ENCODE data around the gene ZACN.

The ZACN gene

DNA sequence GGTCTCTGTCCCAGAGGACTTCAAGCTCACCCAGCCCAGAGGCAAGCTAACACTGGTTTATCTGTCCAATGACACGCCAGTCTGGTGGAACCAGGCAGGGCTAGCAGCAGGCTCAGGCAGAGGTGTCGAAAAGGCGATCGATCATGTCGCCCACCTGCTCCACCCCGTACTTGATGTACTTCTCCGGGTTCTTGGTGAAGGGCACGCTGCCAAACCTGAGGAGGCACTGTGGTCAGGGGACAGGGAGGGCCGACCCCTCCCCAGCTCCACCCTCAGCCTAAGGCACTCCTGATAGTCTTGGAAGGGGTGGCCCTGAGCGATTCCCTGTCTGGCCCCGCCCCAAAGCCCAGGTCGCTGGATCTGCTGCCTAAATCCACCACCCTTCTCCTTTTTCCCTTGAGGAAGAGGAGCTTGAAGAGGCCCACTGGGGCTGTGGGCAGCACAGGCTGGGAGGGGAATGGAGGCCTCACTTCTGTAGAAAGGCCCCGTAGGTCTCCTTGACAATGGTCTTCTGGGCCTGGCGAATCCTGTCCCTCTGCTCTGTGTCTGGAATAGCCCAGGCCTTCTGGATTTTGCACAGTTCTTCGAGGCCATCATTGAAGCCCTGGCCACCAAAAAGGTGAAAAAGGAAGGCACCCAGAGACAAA is 4.7 kb downstream of the ZACN start:
- no peak for DNase-seq

DNA sequence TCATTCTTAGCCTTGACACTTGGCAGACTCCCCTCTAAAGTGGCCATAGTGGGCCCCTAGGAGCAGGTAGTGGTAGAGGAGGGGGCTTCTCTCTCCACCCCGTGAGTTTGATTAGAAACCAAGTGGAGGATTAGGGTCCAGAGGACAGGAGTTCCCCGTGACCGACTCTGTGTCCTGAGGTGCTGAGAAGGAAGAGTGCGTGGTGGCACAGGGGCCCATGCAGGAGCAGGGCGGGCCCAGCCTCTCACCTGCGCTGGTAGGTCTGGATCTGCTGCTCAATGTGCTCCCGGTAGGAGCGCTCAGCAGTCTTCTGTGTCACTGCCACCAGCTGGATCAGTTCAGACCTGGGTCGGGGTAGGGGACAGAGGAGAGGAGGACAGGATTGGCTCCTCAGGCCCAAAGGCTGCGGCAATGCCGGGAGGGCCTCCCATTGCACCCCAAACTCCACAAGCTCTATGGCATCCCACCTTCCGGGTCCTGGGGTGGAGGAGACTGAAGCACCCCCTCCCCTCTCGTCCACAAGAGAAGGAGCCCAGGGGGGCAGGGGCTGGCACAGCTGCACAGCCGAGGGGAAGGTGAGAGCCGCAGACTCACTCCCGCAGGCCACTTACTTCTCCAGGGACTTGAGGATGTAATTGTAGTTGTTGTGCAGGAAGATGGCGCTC is 6.2 kb downstream of the ZACN start:
- no peak for DNase-seq

DNA sequence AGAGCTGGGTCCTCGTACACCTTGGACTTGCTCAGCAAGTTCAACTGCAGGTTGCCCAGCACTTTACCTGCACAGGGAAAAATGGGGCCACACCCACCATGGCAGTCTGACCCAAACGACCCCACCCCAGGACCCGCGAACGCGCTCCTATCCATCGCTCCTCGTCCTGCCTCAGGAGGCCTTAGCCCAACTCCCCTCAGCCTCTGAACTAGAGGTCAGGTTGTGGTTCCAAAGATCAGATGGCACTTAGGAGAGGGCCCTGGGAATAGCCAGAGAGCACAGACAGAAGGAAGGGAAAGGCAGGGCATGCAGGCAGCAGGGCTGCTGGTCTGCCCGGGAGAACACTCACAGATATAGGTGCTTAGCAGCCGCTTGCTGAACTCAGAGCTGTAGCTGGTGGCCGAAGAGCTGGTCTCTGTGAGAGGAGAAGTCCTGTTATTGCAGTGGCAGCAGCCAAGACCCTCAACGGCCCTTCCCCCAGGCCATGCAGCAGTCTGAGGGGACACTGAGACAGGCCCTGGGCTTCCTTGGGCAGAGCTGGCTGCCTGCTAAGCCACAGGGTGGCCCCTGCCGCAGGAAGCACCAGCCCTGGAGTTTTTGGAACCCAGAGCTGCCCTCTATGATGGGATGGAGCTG is 6.9 kb downstream of the ZACN start:
- no peak for DNase-seq

DNA sequence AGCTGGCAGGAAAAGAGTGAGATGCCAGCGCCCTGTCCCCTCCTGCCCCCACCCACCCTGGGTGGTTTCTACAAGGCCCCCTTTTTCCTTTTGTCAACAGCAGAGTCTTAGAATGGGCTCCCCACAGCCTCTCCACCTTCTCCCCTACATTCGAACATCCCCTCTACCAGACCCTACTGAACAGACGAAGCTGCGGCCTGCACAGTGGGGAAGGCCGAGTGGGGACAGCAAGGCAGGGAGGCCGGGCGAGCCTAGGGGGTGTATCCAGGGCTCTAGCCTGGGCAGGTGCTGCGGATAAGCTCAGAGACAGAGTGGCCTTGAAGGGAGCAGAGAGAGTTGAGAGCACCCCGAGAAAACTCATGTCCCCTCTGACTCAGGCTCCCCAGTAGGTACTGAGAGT is 7.4 kb downstream of the ZACN start:
- no peak for DNase-seq

DNA sequence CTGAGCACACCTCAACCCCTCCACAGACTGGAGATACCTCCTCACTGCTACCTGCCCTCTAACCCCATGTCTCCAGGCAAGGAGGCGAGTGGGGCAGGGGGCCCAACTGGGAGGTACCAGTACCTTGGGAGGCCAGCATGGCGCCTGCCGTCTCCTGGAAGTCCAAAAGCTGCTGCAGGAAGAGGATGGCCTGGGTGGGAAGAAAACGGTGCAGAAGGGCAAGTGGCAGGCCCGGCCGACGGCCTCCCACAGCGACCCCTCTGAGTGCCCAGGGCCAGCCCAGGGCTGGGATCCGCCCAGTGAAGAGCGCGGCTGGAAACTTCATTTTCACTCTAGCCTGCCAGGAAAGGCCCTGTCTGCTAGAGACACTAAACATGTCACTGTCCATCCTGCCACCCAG is 8.5 kb downstream of the ZACN start:
- no peak for DNase-seq

DNA sequence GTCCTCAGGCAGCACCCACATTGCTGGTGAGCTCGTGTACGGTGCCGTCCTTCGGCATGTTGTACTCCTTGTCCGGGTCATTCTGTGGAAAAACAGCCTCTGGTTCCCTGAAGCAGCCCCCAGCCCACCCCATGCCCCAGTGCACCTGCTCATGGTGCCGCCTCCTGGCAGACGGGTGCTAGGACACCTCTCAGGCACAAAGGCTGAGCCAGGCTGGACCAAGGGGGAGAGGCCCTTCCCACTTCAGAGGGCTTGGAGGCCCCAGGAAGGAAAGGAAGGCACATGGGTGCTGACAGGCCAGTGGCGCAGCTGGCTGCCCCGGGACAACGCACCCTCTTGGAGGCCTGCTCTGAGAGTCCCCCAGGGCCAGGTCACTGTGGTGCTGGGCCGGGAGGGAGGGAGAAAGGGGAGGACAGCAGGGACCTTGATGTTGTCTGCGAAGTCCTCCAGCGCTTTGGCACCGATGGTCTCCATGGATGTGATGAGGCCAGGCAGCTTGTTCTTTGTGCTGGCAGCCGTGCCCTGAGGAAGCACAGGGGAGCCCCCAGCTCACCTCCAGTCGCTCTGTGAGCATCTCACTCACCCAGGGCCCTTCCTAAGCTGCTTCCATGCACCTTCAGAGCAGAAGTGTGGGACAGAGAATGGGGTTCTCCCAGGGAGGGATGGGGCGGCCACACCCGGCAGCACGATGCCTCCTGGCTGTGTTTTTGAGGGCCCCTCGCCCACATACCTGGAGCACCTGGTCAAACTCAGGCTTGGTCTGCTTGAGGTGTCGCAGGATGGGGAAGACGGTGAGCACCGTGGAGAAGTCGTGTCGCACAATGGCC is 9.3 kb downstream of the ZACN start:
- DNase-seq = no peak

DNA sequence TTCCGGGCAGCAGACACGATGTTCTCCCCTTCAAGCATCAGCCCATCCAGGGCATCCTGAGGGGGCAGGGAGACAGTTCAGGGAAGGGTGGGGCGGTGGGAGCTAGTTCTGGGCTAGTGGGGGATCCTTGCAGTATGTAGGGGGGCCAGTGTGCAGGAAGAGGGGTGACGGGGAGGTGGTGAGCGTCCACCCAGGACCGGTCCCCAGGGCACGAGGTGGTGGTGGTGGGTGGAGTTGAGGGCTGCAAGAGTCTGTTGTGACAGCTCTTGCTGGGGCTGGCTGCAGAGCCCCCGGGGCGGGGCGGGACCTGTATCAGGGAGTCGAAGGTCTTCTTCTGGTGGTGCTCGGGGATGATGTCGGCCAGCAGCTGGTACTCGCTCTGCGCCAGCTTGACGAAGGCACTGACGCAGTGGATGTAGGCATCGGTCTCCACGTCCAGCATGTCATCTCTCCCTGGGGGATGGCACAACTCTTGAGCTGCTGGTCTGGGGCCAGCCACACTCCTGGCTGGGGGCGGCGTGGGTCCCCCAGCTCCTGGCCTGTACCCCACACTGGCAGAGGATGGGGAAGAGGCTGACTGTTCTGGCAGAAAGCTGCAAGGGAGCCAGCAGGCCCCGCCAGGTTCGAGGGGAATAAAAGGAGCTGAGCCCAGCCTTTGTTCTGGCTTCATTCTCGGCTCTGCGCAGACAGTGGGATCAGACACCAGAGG is 10.0 kb downstream of the ZACN start:
- no peak for DNase-seq

DNA sequence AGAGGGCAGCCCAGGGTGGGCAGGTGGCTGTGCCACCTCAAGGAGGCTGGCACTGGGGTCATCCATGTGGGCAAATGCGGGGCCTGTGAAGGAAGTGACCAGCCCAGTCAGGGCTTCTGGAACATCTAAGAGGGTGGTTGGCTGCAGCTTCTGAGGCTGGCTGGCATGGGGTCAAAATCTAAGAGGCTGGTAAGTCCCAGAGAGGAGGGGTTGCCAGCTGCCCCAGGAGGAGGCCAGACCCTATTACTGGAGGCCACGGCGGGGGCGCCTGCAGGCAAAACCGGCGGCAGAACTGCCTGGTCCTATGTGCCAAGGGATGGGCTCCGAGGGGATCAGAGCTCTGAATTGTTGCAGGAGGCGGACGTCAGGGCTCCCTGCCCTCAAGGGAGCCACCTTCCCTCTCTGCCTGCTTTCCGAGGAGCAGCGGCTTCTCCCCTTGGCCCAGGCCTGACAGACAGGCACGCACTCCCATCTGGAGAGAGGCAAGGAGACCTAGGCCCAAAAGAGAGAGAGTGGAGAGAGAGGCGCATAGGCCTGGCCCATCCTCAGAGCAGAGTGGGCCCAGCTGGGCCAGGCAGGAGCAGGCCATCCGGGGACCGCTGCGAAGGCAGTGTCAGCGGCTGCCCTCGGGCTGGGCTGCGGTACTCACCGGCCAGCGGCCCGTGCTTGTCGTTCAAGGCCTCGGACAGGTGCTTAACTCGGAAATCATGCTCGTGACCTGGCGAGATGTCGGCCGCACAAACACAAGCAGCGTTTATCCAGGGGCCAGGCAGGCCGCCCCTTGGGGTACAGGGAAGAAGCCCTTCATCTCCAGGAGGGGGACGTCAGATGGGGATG is 10.9 kb downstream of the ZACN start:
- no peak for DNase-seq

DNA sequence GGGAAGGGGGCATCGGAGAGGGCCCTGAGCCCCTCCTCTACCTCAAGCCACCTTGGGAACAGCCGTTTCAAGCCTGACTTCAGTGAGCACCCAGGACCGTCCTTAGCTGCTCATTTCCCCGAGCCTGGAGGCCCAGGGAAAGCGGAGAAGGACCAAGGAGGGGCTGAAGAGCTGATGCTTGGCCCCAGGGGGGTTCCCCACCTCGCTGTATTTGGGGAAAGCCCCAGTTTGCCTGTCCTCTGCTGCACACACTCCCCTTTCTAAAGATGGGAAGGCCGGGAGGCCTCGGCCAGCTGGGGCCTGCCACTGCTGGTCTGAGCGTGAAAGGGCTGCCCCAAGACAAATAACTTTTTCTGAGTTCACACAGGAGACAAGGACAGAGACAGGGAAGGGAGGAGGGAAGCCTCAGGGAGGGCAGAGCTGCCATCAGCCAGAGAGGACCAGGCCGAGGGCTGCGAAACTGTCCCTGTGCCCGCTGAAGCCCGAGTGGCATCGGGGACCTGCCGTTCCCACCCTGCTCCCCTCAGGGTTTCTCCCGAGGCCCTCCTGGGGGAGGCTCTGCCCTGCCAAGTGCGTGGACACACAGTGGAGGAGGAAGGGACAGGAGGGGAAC is 11.6 kb downstream of the ZACN start:
- DNase-seq = no peak

DNA sequence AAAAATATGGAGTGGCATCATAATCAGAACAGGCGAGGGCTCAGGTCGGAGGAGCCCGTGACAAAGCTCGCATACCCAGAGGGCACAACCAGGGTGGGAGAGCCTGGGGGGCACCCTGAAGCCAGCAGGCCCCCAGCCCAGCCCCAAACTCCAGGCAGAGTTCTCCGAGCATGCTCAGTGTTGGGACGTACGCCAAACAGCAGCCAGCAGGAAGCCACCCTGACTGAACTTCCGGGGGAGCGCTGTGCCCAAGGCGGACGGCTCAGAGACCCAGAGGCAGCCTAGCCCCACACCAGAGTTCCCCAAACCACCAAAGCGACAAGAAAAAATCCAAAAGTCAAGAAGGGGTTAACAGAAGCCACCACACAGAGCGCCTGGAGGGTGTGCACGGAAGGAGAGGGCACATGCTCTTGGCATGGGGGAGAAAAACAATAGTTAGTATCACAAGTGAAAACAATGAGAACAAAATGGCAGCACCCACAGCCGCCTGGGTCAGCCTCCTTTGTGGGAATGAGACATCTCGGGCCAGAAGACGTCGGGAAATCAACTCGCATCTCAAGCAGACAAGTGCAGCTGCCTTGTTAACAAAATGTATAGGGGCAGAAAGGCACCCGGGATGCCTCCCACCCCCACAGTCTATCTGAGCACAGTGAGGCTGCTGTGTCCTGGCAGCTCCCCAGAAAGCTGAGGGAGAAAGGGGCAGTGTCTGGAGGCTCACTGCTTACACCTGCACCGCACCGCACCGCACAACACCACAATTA is 12.7 kb downstream of the ZACN start:
- DNase-seq = peak; percentile 34

DNA sequence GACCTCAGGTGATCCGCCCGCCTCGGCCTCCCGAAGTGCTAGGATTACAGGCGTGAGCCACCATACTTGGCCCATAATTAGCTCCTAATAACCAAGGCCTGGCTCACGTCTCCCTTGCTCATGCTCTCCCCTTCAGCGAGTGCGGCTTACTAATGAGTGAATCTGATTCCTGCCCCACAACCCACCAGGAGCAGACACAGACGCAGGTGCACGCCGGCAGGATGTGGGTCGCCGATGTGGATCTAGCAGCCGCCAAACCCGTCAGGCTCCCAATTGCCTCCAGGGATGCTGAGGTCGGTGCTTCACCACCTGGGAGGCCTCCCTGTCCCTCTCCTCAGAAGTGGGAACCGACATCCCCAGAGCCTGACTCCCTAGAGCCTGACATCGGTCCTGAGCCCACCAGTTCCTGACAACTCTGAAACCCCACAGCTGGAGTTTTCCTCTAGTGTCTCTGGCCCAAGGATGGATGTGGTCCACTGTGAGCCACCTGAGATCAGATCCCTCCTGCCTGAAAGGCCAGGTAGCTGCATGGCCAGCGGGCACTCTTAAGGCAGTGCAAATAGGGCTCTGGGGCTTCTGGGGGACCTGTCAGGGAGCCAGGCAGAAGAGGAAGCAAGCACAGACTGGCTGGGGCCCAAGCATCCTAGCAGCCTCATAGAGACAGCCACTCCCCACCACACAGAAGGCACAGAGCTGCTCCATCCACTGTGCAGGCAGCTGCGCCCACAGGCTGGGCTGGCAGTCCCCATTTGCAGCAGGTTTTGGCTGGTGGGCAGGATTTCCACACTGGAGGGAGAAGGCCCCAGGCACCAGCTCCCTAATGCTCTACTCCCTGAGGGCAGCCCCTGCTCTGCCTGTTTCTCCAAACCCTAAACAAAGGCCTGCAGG is 13.8 kb downstream of the ZACN start:
- DNase-seq = no peak

DNA sequence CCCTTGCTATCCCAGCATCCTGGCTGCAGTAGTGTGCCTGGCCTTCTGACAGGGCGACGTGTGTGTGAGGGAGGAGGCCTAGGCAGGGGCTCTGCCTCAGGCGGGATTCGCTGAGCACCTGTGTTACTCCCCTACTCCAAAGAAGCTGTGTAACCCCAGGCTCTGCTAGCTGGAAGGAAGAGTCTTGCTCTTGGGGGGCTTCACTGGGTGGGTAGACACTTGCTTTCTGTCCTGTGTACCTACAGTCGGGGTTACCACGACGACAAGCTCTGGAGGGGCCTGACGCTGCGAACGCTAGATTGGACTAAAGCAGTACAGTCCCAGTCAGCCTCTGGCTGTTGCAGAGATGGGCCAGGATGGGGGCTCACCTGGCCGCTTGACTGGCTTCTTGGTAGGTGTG is 15.1 kb downstream of the ZACN start:
- DNase-seq = no peak

DNA sequence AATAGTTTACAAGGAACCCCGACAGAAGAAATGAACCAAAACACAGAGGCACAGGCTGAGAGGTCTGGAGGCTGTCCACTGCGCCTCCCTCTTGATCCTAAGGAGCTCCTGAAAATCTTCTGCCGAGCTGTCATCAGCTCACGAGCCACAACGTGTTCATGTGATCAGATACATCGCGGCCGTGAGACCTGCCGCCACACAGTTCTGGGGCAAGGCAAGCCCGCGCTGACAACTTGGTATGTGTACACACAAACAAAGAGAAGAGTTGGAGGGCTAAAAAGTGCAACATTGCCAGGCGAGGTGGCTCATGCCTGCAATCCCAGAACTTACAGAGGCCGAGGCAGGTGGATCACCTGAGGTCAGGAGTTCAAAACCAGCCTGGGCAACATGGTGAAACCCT is 17.0 kb downstream of the ZACN start:
- DNase-seq = no peak

DNA sequence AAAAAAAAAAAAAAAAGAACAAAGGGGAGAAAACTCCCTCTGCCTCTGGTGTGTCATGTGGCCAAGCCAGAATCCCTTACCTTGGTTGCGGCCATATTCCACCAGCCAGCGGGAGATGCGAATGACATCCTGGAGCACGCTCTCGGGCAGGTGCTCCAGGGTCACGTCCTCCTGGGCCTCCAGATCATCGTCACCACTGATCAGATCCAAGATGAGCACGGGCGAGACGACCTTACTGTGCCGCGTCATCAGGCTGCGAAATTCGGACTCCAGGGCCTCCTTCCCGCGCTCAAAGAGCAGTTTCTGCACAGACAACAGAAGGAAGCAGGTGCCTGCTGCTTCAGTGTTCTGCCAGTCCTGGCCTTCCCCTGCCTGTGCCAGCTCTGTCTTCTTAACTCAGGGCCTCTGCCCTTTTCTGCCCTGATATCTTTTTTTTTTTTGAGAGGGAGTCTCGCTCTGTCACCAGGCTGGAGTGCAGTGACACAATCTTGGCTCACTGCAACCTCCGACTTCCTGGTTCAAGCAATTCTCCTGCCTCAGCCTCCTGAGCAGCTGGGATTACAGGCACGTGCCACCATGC is 18.8 kb downstream of the ZACN start:
- DNase-seq = no peak

DNA sequence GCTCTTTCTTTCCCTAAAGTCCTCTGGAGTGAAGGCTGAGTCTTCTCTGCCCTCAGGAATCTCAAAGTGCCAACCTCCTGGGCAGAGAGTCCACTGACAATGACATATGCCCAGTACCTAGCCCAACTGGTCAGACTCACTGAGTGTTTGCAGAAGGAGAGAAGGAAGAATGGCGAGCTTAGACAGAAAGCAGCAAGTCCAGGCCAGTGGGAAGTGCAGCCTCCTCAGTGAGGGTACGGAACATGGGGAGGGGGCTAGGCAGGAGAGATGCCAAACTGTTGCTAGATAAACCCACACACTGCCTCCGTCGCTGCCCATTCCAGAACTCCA is 23.9 kb downstream of the ZACN start:
- DNase-seq = no peak

DNA sequence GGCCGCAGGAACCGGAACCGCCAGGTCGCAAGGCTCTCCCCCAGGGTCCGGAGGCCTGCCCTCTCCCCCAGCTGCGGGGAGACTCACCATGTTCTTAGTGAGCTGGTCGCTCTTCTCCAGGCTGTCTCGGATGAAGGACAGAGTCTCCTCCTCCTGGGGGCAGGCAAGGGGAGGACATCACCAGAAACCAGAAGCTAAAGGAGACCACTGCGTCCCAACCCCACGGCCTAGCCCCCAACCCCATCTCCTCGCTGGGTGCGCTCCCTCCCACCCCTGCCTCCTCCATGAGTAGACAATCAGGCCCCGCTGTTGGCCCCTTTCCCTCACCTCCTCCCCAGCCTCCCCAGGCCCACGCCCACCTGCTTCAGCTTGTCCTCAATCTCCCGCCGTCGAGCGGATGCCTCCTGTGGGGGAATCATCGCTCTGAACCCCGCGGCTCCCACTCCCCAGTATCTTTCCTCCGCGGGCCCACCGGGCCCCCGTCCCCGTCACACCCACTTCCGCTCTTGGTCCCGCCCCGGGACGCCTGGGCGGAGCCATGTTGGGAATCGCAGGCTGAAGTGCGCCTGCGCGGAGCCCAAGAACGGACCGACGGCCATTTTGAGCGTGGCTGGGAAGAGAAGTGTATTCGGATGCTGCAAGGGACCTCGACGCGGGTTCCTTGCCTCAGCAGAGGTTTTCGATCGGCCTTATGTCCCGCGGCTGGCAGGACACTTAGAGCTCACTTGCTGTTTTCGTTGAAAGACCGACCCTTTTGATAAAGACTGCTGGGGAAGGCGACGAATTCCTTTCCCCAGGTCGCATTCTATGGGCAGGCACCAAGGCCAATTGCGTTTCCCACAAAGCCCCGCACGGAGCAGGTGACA is 24.5 kb downstream of the ZACN start, which contains the start of gene EXOC7:
TSS of gene EXOC7 (minus strand) at position 514 of the 866 bp plus-strand sequence. CDS start at position 419, 95 bp downstream.
- peak; percentile 94 for DNase-seq

DNA sequence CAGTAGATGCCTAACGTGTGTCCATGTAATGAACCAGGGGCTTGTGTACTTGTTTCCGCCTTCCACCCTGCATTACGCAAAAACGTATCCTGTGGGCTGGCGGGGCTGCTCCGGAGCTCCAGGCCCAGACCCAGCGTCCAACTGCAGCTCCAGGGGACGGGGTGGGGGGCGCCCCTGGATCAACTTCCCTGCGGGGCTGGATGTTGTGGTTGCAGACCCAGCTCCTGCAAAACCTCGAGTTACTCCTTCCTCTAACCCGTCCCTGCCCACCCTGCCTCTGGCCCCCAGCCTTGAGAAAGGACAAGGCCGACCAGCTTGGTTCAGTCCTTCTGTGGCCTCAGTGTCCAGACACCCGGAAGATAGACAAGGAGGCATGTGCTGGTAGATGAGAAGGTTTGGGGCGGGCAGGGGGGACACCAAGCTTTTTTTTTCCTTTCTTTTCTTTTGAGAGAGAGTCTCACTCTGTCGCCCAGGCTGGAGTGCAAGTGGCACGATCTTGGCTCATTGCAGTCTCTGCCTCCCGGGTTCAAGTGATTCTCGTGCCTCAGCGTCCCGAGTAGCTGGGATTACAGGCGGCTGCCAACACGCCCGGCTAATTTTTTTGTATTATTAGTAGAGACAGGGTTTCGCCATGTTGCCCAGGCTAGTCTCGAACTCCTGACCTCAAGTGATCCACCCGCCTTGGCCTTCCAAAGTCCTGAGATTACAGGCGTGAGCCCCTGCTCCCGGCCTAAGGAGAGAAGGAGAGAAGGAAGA is 25.3 kb downstream of the ZACN start:
- no peak for DNase-seq

DNA sequence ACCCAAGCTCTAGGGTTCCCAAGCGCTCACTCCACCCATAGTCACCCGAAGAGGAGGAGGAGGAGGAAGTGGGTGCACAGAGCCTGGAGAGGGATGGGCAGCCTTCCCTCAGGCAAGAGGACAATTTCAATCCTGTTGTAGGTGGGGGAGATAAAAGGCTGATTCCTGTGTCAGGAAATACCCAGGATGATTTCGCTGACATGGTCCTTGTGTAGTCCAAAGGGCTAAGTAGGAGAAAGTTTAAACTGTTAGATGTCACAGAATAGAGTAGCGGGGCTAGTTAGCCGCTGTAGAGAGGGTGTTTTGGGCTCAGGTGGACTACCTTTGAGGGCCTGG is 25.9 kb downstream of the ZACN start:
- no peak for DNase-seq
